ENCODE results near the gene CSGALNACT2.

DNA sequence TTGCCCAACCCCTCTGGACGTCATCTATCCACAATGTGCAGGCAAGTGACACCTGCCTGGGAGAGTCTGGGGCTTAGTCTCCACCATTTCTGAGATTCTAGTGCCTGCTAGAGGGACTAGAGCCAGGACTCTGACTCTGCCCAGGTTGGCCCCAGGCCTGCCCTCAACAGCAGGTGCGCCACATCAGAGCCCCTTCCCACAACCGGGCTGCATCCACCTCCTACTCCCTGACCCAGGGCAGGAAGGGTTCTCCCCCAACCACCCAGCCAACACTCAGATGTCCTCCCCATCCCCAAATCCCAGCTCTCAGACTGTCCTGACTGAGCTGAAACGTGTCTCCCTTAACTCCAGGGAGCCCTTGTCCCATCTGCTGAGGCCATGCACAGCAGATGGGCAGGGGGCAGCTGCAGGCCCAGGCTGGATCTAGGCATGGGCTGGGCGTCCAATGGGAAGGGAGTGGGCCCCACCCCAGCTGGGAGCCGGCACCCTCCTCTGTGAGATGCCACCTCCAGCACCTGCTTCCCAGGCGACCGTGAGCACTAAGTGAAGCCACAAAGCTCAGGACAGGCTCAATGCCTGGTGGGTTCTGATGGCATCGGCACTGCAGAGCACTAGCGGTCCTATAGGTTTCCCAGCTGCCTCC lies 79.4 kb downstream of the CSGALNACT2 start:
- TF ChIP-seq POLR2A (IDR thresholded peaks at IDR 0.05) = no peak
- TF ChIP-seq, protein P1, sequence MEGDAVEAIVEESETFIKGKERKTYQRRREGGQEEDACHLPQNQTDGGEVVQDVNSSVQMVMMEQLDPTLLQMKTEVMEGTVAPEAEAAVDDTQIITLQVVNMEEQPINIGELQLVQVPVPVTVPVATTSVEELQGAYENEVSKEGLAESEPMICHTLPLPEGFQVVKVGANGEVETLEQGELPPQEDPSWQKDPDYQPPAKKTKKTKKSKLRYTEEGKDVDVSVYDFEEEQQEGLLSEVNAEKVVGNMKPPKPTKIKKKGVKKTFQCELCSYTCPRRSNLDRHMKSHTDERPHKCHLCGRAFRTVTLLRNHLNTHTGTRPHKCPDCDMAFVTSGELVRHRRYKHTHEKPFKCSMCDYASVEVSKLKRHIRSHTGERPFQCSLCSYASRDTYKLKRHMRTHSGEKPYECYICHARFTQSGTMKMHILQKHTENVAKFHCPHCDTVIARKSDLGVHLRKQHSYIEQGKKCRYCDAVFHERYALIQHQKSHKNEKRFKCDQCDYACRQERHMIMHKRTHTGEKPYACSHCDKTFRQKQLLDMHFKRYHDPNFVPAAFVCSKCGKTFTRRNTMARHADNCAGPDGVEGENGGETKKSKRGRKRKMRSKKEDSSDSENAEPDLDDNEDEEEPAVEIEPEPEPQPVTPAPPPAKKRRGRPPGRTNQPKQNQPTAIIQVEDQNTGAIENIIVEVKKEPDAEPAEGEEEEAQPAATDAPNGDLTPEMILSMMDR (IDR thresholded peaks at IDR 0.05) = no peak

All from adrenal gland (tissue), 5 donors.